Right lung (tissue), 5 donors: ENCODE data around the gene RNASE8. TPM values are rescaled to one million over a fixed set of nuclear protein-coding genes. Genes with fewer than 3 reads are reported as not detected.
A peak's percentile ranks its signal among the peaks of the same experiment; 100 is the strongest.
"Not testable (repeated sequence)": the region's sequence is repeated elsewhere in the genome, so short reads cannot be mapped to it uniquely, and the experiment has no call there.

ENCODE experiments used
- DNase-seq, 2 donors: peaks; one replicate each; pipeline ENCODE4 v3.0.0-alpha.2; 2013
- polyA plus RNA-seq, 5 donors: library from polyadenylated mRNA; unstranded; fragments of 120-200 nt; gene quantifications; one replicate each; pipeline versions ENCODE4 v1.2.1 to v1.2.3, GENCODE V29; 2013; ENCODE audit warnings: inconsistent platforms in 1 of 5, low replicate concordance in 1 of 5; ENCODE audit not compliant: insufficient read length in 5 of 5, insufficient read depth in 1 of 5

Gene RNASE8
- polyA plus RNA-seq, 5 donors, result not detected

GRCh38 chr14:21029917-21030316 lies 27.7 kb upstream of the RNASE8 start, which contains the start of gene TPPP2:
TPPP2 (plus strand) TSS chr14:21030217; CDS start chr14:21030582, 365 bp downstream.
- no peak for DNase-seq

GRCh38 chr14:21030531-21030930 lies 27.1 kb upstream of the RNASE8 start:
- DNase-seq, result no peak

- DNase-seq, result no peak
These were observed 25.1 kb upstream of the RNASE8 start for GRCh38 chr14:21032326-21033132.

GRCh38 chr14:21033133-21033698 lies 24.4 kb upstream of the RNASE8 start:
- DNase-seq, result no peak

GRCh38 chr14:21034707-21035106 lies 22.9 kb upstream of the RNASE8 start, which contains the start of gene RNASE13:
RNASE13 (minus strand) TSS chr14:21034807; CDS start chr14:21034288, 519 bp downstream.
- no peak for DNase-seq

- no peak for DNase-seq
These were observed 20.9 kb upstream of the RNASE8 start for GRCh38 chr14:21036751-21037150.

GRCh38 chr14:21037156-21037555 lies 20.5 kb upstream of the RNASE8 start:
- no peak for DNase-seq

- peak; percentile 87 to 92 for DNase-seq
These were observed 18.9 kb upstream of the RNASE8 start for GRCh38 chr14:21038441-21039422.

GRCh38 chr14:21039585-21040369 lies 17.8 kb upstream of the RNASE8 start:
- DNase-seq, result peak; percentile 56 to 73

GRCh38 chr14:21040370-21040925 lies 17.2 kb upstream of the RNASE8 start:
- no peak for DNase-seq

- not testable (repeated sequence) for DNase-seq
These were observed 16.7 kb upstream of the RNASE8 start for GRCh38 chr14:21040941-21041340.

- no peak for DNase-seq
These were observed 15.8 kb upstream of the RNASE8 start, which contains the start of gene RNASE7 for GRCh38 chr14:21041676-21042433. RNASE7 (plus strand) TSS chr14:21042362; CDS start chr14:21042993, 631 bp downstream.

- no peak for DNase-seq
These were observed 14.7 kb upstream of the RNASE8 start for GRCh38 chr14:21042918-21043317.

GRCh38 chr14:21043387-21043973 lies 14.1 kb upstream of the RNASE8 start:
- no peak for DNase-seq

GRCh38 chr14:21043974-21044618 lies 13.5 kb upstream of the RNASE8 start:
- DNase-seq, result no peak

- DNase-seq, result no peak
These were observed 10.2 kb upstream of the RNASE8 start for GRCh38 chr14:21047378-21047781.

GRCh38 chr14:21048638-21049037 lies 9.0 kb upstream of the RNASE8 start:
- DNase-seq, result no peak

GRCh38 chr14:21049271-21049673 lies 8.3 kb upstream of the RNASE8 start:
- no peak for DNase-seq

- DNase-seq, result no peak
These were observed 7.0 kb upstream of the RNASE8 start for GRCh38 chr14:21050597-21050996.
